Prostate gland (tissue), 2 donors: ENCODE measurements around the gene POLR2H. TPM values are rescaled to one million over a fixed set of nuclear protein-coding genes. Genes with fewer than 3 reads are reported as not detected.
A peak's percentile ranks its signal among the peaks of the same experiment; 100 is the strongest.

ENCODE experiments used
- DNase-seq: peaks from one replicate; pipeline ENCODE4 v3.0.0-alpha.2; 2019; ENCODE audit warnings: low spot score
- H3K27ac ChIP-seq, 2 donors: fragments of 200-600 bp; sonication (generic); 2 replicates each; pipeline ENCODE4 v1.5.1; 2017 to 2019
- H3K27me3 ChIP-seq: fragments of 200-600 bp; sonication (generic); replicated peaks from 2 replicates; pipeline ENCODE4 v1.5.1; 2019; ENCODE audit not compliant: insufficient read depth
- H3K36me3 ChIP-seq, 2 donors: fragments of 200-600 bp; sonication (generic); 1 replicate in 1 of 2; 2 replicates in 1 of 2; pipeline versions ENCODE4 v1.5.1 to v1.8.1; 2017 to 2019
- H3K4me1 ChIP-seq: fragments of 200-600 bp; sonication (generic); replicated peaks from 2 replicates; pipeline ENCODE4 v1.5.1; 2019
- H3K4me3 ChIP-seq, 2 donors: fragments of 200-600 bp; sonication (generic); 2 replicates each; pipeline ENCODE4 v1.5.1; 2017 to 2019
- H3K9me3 ChIP-seq: fragments of 200-600 bp; sonication (generic); 2 replicates; pipeline ENCODE4 v1.5.1; 2017
- CTCF ChIP-seq, 4 experiments: fragments of 200-600 bp in 2 of 4; fragments of 450-650 bp in 2 of 4; sonication (generic) in 2 of 4; IDR thresholded peaks; 1 replicate in 3 of 4; 2 replicates in 1 of 4; pipeline ENCODE4 v1.5.1; 2016 to 2019; ENCODE audit warnings: antibody characterized with exemption in 4 of 4, mild to moderate bottlenecking in 2 of 4, moderate library complexity in 2 of 4
- POLR2A ChIP-seq: fragments of 450-650 bp; IDR thresholded peaks from one replicate; pipeline ENCODE4 v1.6.1; 2016; ENCODE audit warnings: antibody characterized with exemption, mild to moderate bottlenecking
- POLR2AphosphoS5 ChIP-seq: sonication (generic); formaldehyde crosslinking; IDR thresholded peaks from one replicate; pipeline ENCODE4 v1.6.1; 2017; ENCODE audit warnings: antibody characterized with exemption
- WGBS: methylation state at CpG from one replicate; pipeline ENCODE4 v1.1.5; 2018; 5-methylcytosine and 5-hydroxymethylcytosine counted together
- intact Hi-C: fragments of 100-400 bp; cut with DNase I; formaldehyde crosslinking; loops from one replicate; pipeline ENCODE4 v1.14.2; 2022
- total RNA-seq, 2 donors: library from RNA; depleted of rRNA; stranded (reverse); fragments of >200 nt; gene quantifications; one replicate each; pipeline ENCODE4 v1.1.0, GENCODE V29; 2016

POLR2H gene
- total RNA-seq, 2 donors from 2014 or later, result 62.7 to 89.2 TPM

GRCh38 chr3:184335291-184335660 is 26.2 kb upstream of the POLR2H start:
- H3K9me3 ChIP-seq, result no peaks in the 10 kb centered on the region
- peaks cover 14% of the 10 kb centered on the region for H3K4me1 ChIP-seq
- intact Hi-C loops, result no loop called here
- H3K27ac ChIP-seq, result peak overlapping the region; percentile 94 to 97
- H3K36me3 ChIP-seq, result peaks cover 10 to 23% of the 10 kb centered on the region in 2 donors
- TF ChIP-seq POLR2A, result no peak
- no peak for TF ChIP-seq POLR2AphosphoS5
- TF ChIP-seq CTCF (IDR thresholded peaks at IDR 0.05), result no peak
- WGBS, result 23% methylated on average over 4 of the region's 4 CpGs
- peak; percentile 19 for DNase-seq
- H3K27me3 ChIP-seq, result no peaks in the 10 kb centered on the region
- H3K4me3 ChIP-seq, result peak overlapping the region in 1 of 2 donors; percentile 78

GRCh38 chr3:184335661-184336546 is 25.6 kb upstream of the POLR2H start:
- H3K9me3 ChIP-seq, result no peaks in the 10 kb centered on the region
- intact Hi-C loops, result no loop called here
- DNase-seq, result peak; percentile 86
- H3K27ac ChIP-seq, result peak overlapping the region; percentile 94 to 97
- peaks cover 14% of the 10 kb centered on the region for H3K4me1 ChIP-seq
- WGBS, result under 1% methylated on average over 72 of the region's 77 CpGs
- H3K36me3 ChIP-seq, result peaks cover 10 to 23% of the 10 kb centered on the region in 2 donors
- H3K27me3 ChIP-seq, result no peaks in the 10 kb centered on the region
- H3K4me3 ChIP-seq, result peak overlapping the region; percentile 51 to 78
- peak; percentile 89 for TF ChIP-seq POLR2A
- TF ChIP-seq CTCF (IDR thresholded peaks at IDR 0.05), result no peak
- peak; percentile 92 for TF ChIP-seq POLR2AphosphoS5

- WGBS, result 20% methylated on average over 16 of the region's 17 CpGs
- peak overlapping the region; percentile 51 to 78 for H3K4me3 ChIP-seq
- H3K27ac ChIP-seq, result peak overlapping the region; percentile 94 to 97
- intact Hi-C loops, result no loop called here
- peak; percentile 47 for TF ChIP-seq POLR2AphosphoS5
- TF ChIP-seq CTCF (IDR thresholded peaks at IDR 0.05), result no peak
- TF ChIP-seq POLR2A, result peak; percentile 10
- peaks cover 4 to 14% of the 10 kb centered on the region in 2 donors for H3K36me3 ChIP-seq
- H3K9me3 ChIP-seq, result no peaks in the 10 kb centered on the region
- no peaks in the 10 kb centered on the region for H3K27me3 ChIP-seq
- DNase-seq, result peak; percentile 21
- H3K4me1 ChIP-seq, result peaks cover 14% of the 10 kb centered on the region
Measured at GRCh38 chr3:184336547-184337398, 24.7 kb upstream of the POLR2H start.

GRCh38 chr3:184337399-184337714 is 24.2 kb upstream of the POLR2H start, which contains the start of gene FAM131A:
Gene FAM131A (plus strand): TSS chr3:184337600. CDS start chr3:184337631, 31 bp downstream.
- H3K4me3 ChIP-seq, result peak within 1 kb of the TSS; percentile 51 to 78
- intact Hi-C loops, result no loop called here
- WGBS, result 17% methylated on average over 6 of the region's 6 CpGs
- peaks cover 14% of the 10 kb centered on the region for H3K4me1 ChIP-seq
- H3K27ac ChIP-seq, result peak within 1 kb of the TSS; percentile 94 to 97
- TF ChIP-seq CTCF (IDR thresholded peaks at IDR 0.05), result no peak
- peak; percentile 27 for DNase-seq
- H3K27me3 ChIP-seq, result no peaks in the 10 kb centered on the region
- no peaks in the 10 kb centered on the region for H3K9me3 ChIP-seq
- H3K36me3 ChIP-seq, result peaks cover 0 to 9% of the 10 kb centered on the region in 2 donors
